AG04450 (cell line): ENCODE data around the gene COQ8B. TPM values are rescaled to one million over a fixed set of nuclear protein-coding genes. Genes with fewer than 3 reads are reported as not detected.
"Not testable (repeated sequence)": the region's sequence is repeated elsewhere in the genome, so short reads cannot be mapped to it uniquely, and the experiment has no call there.

ENCODE experiments used
- CTCF ChIA-PET: fragments of 300-600, 350-600 bp; formaldehyde crosslinking; extraction: SDS; loops from one replicate; lab custom pipeline; 2022; ENCODE audit warnings: antibody characterized with exemption, inconsistent platforms; lab: Charles Lee
- POLR2A ChIA-PET: fragments of 350-600 bp; formaldehyde crosslinking; extraction: SDS; loops from one replicate; lab custom pipeline; 2021; ENCODE audit warnings: antibody characterized with exemption, inconsistent platforms; lab: Yijun Ruan, JAX
- DNase-seq: peaks from one replicate; pipeline ENCODE4 v3.0.0-alpha.2; 2011; ENCODE audit warnings: low read depth, low spot score
- H3K27ac ChIP-seq: one replicate; pipeline ENCODE4 v1.5.1; 2012; ENCODE audit warnings: low read depth, low read length, control low read depth
- H3K27me3 ChIP-seq: one replicate; pipeline ENCODE4 v1.6.0; 2012; ENCODE audit warnings: low read length; ENCODE audit not compliant: control insufficient read depth, insufficient read depth
- H3K4me3 ChIP-seq: 2 replicates; pipeline ENCODE4 v1.5.1; 2011; ENCODE audit warnings: mild to moderate bottlenecking, low read depth, low read length, control low read depth
- H3K9me3 ChIP-seq: 2 replicates; pipeline ENCODE4 v1.5.1; 2012; ENCODE audit warnings: low read length; ENCODE audit not compliant: control insufficient read depth, insufficient read depth
- polyA minus RNA-seq: library from RNA; depleted of rRNA, polyadenylated mRNA; stranded (reverse); fragments of >200 nt; gene quantifications from 2 replicates; pipeline ENCODE4 v1.2.3, GENCODE V29; 2011; rRNA and poly(A)+ RNA removed
- polyA plus RNA-seq: library from polyadenylated mRNA; depleted of rRNA; stranded (reverse); fragments of >200 nt; gene quantifications from 2 replicates; pipeline ENCODE4 v1.2.3, GENCODE V29; 2011; rRNA removed
- TF ChIP-seq, protein P1 (sequence below): IDR thresholded peaks from 2 replicates; pipeline ENCODE4 v1.5.1; 2011; ENCODE audit warnings: low read depth, low read length, control low read depth, inconsistent platforms

The COQ8B gene
- polyA plus RNA-seq (16.0 and 20.2 TPM in 2 replicates), polyA minus RNA-seq (18.9 and 20.5 TPM in 2 replicates)

DNA sequence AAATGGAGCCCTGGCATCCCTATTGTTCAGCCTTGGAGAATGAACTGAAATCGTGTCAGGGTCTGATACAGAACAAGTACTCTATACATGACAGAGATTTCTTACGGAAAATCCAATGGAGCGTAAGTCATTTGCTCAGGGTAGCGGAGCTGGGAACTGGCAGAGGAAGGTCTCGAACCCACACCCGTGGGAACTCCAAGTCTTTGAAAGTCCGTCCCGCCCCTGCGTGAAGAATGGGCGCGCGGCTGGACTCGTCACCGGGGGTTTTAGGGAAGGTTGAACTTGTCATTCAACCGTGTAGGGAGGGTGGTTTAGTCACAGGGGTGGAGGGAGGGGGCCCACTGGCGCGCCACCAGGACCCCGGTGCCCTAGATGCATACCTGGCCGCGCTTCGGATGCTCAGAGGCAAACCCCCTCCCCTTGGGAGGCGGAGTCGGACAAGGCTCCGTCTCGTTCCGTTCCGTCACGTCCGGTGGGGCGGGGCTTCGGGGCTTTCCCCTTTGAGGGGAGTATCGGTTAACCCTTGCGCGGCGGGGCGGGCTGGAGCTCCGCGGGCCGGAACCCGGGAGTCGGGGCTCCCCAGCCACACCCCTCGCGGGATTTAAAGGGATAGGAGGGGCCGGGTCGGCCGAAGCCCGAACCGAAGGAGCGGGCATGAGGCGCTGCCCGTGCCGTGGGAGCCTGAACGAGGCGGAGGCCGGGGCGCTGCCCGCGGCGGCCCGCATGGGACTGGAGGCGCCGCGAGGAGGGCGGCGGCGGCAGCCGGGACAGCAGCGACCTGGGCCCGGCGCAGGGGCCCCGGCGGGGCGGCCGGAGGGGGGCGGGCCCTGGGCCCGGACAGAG, at the start of gene COQ8B, which contains the start of gene ITPKC:
TSS of gene COQ8B (minus strand) at position 405 of the 843 bp plus-strand sequence. CDS start 2,254 bp downstream, outside the sequence.
TSS of gene ITPKC (plus strand) at position 631 of the 843 bp plus-strand sequence. CDS start at position 655, 24 bp downstream.
- CTCF ChIA-PET, result interaction anchor here (0.6 to 2.1 kb wide), 4 partner anchors 18 to 82 kb away, joined by 3 to 5 read pairs (median 4); partner anchors contain the start of gene RAB4B
- POLR2A ChIA-PET, result interaction anchor here (0.6 to 2.3 kb wide), 8 partner anchors 26 to 76 kb away, joined by 3 to 20 read pairs (median 8); partner anchors contain the start of genes ACTMAP, NUMBL, RAB4B and SNRPA
- peak; percentile 91 for DNase-seq
- TF ChIP-seq, protein P1, sequence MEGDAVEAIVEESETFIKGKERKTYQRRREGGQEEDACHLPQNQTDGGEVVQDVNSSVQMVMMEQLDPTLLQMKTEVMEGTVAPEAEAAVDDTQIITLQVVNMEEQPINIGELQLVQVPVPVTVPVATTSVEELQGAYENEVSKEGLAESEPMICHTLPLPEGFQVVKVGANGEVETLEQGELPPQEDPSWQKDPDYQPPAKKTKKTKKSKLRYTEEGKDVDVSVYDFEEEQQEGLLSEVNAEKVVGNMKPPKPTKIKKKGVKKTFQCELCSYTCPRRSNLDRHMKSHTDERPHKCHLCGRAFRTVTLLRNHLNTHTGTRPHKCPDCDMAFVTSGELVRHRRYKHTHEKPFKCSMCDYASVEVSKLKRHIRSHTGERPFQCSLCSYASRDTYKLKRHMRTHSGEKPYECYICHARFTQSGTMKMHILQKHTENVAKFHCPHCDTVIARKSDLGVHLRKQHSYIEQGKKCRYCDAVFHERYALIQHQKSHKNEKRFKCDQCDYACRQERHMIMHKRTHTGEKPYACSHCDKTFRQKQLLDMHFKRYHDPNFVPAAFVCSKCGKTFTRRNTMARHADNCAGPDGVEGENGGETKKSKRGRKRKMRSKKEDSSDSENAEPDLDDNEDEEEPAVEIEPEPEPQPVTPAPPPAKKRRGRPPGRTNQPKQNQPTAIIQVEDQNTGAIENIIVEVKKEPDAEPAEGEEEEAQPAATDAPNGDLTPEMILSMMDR, result no peak
- H3K9me3 ChIP-seq, result no peaks in the 10 kb centered on the region
- H3K4me3 ChIP-seq, result peak within 1 kb of the TSS; percentile 89
- H3K27ac ChIP-seq, result peak within 1 kb of the TSS; percentile 100
- H3K27me3 ChIP-seq, result no peaks in the 10 kb centered on the region

DNA sequence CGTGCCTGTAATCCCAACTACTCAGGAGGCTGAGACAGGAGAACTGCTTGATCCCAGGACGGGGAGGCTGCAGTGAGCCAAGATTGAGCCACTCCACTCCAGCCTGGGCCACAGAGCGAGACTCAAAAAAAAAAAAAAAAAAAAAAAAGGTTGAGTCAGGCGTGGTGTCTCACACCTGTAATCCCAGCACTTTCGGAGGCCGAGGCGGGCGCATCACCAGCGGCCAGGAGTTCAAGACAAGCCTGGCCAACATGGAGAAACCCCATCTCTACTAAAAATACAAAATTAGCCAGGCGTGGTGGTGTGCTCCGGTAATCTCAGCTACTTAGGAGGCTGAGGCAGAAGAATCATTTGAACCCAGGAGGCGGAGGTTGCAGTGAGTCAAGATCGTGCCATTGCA, 49.7 kb upstream of the COQ8B start:
- H3K27me3 ChIP-seq, H3K9me3 ChIP-seq, DNase-seq, CTCF ChIA-PET, H3K4me3 ChIP-seq, H3K27ac ChIP-seq: not testable (repeated sequence)
- POLR2A ChIA-PET, result interaction anchor here (1.1 kb wide), 2 partner anchors 12 to 16 kb away, joined by 3 to 16 read pairs; partner anchors contain the start of gene ACTMAP

DNA sequence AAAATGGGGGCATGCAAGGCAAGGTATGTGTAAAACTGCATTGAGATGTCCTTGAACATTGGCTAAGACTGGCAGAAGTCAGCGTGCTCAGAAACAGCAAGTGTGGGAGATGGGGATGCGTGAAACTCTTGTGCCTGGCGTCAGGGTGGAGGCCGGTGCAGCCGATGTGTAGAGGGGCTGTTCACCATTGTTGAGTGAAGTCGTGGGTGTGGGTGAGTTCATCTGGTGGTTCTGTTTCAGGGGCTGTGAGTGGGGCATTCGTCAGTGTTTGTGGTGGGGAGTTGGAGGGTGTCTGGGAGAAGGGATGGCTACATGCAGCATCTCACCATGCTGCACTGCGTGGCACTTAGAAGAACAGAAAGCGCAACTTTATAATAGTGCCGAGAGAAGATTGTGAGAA, 47.3 kb upstream of the COQ8B start:
- ChIA-PET CTCF (interaction anchor here (0.6 kb wide), 1 partner anchor 545 kb away, joined by 3 read pairs; no protein-coding TSS in a partner anchor), POLR2A (no interaction called here)
- Histone ChIP-seq H3K4me3 (no peak overlapping the region), H3K27me3 (no peaks in the 10 kb centered on the region), H3K9me3 (no peaks in the 10 kb centered on the region; the same call in 1 of the 2 replicates), H3K27ac (no peak overlapping the region)
- TF ChIP-seq, protein P1, result no peak
- DNase-seq, result no peak

DNA sequence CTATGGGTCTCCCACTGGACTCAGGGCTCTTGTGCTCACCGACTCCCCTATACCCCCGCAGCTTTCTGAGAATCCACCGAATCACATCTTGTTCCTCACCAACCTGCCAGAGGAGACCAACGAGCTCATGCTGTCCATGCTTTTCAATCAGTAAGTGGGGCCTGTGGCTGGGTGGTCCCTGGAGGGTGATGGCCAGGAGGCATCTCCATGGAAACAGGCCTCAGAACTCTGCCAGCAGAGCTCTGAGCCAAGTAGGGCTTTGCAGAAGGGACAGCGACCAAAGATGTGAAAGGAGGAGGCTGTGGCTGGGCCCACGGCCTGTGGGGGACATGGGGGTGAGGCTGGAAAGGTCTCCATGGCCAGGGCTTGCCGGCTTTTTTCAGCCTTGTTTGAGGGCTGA, 46.8 kb upstream of the COQ8B start:
- no peaks in the 10 kb centered on the region; the same call in 1 of the 2 replicates for H3K9me3 ChIP-seq
- no peak for DNase-seq
- no peak overlapping the region for H3K27ac ChIP-seq
- H3K27me3 ChIP-seq, result no peaks in the 10 kb centered on the region
- TF ChIP-seq, protein P1, result no peak
- no peak overlapping the region for H3K4me3 ChIP-seq
- CTCF ChIA-PET, result interaction anchor here (0.6 kb wide), 1 partner anchor 545 kb away, joined by 3 read pairs; no protein-coding TSS in a partner anchor
- POLR2A ChIA-PET, result no interaction called here

DNA sequence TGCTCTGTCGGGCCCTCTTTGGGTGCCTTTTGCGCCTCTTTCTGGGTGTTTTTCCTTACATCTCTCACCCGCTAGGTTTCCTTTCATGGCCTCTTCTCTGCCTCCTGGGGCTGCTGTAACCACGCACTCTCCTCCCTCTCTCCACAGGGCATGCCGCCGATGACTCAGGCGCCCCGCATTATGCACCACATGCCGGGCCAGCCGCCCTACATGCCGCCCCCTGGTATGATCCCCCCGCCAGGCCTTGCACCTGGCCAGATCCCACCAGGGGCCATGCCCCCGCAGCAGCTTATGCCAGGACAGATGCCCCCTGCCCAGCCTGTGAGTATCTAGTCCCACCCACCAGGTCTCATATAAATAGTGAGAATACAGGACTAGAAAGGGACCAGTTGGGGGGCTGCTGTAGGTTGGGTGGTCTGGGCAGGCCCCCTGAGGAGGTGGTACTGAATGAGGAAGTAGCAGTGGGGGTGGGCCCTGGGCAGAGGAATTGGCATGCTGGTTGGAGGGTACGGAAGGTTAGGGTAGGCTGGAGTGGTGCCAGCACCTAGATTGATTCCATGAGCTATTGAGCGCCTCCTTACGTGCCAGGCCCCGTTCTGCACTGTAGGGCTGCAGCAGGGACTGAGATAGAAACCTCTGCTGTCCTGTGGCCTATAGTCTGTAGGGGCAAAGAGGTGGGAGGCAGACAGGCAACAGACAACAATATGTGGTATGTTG, 46.2 kb upstream of the COQ8B start:
- H3K4me3 ChIP-seq, result no peak overlapping the region
- H3K27me3 ChIP-seq, result no peaks in the 10 kb centered on the region
- no peak for DNase-seq
- CTCF ChIA-PET, result no interaction called here
- POLR2A ChIA-PET, result no interaction called here
- H3K9me3 ChIP-seq, result no peaks in the 10 kb centered on the region; the same call in 1 of the 2 replicates
- H3K27ac ChIP-seq, result no peak overlapping the region
- TF ChIP-seq, protein P1, result no peak
